Activated T-cell treated with anti-CD3 and anti-CD28 coated beads, Interleukin-2, amount 50 U/mL, for 4 hours (primary cell): ENCODE measurements around the gene URM1. TPM values are rescaled to one million over a fixed set of nuclear protein-coding genes. Genes with fewer than 3 reads are reported as not detected.
A peak's percentile ranks its signal among the peaks of the same experiment; 100 is the strongest.
"Not testable (repeated sequence)": the region's sequence is repeated elsewhere in the genome, so short reads cannot be mapped to it uniquely, and the experiment has no call there.

Source experiments
- ATAC-seq, 2 donors: fragments of 200-7000 bp; cut with Tn5 transposase; one replicate each; pipeline ENCODE4 v1.10.0; 2021
- DNase-seq: peaks from one replicate; pipeline ENCODE4 v3.0.0-alpha.2; 2020
- H3K27me3 Mint-ChIP-seq: one replicate; pipeline ENCODE4 v1.8.0; 2021; ENCODE audit warnings: low read depth, mixed read lengths
- H3K36me3 Mint-ChIP-seq: one replicate; pipeline ENCODE4 v1.8.0; 2022; ENCODE audit warnings: mixed read lengths; ENCODE audit not compliant: insufficient read depth
- H3K4me1 Mint-ChIP-seq: one replicate; pipeline ENCODE4 v1.8.0; 2021; ENCODE audit warnings: low read depth, mixed read lengths
- H3K4me3 Mint-ChIP-seq: one replicate; pipeline ENCODE4 v1.8.0; 2021; ENCODE audit warnings: mild to moderate bottlenecking, moderate library complexity, mixed read lengths
- H3K9me3 Mint-ChIP-seq: one replicate; pipeline ENCODE4 v1.8.0; 2021; ENCODE audit warnings: mixed read lengths
- total RNA-seq, 3 donors: library from RNA; stranded (reverse); gene quantifications; one replicate each; pipeline ENCODE4 v1.2.1, GENCODE V29; 2021

Gene URM1
- total RNA-seq, 3 donors from 2014 or later: 93.3 to 106 (median 104) TPM

DNA sequence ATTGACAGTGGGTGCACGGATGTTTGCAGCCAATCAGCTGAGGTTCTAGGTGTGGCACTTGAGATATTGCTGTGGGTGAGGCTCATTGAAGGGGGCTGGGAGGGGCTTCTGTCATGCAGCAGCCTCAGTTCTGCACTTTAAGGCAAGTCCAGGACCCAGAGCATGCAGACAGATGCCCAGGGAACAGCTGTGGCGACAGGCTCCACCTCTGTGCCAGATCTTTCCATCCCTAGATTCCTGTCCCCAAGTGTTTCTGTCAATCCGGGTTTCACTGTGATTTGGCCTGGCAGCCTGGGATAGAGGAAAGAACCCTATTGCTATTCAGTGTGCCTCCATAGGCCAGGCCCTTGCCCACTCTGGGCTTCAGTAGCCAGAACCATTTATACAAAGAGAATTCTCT lies 28.7 kb downstream of the URM1 start:
- no peaks in the 10 kb centered on the region for H3K27me3 Mint-ChIP-seq
- no peak for DNase-seq
- no peaks in the 10 kb centered on the region for H3K36me3 Mint-ChIP-seq
- H3K9me3 Mint-ChIP-seq: no peaks in the 10 kb centered on the region
- no peak for ATAC-seq
- no peak overlapping the region for H3K4me3 Mint-ChIP-seq
- H3K4me1 Mint-ChIP-seq: no peaks in the 10 kb centered on the region

DNA sequence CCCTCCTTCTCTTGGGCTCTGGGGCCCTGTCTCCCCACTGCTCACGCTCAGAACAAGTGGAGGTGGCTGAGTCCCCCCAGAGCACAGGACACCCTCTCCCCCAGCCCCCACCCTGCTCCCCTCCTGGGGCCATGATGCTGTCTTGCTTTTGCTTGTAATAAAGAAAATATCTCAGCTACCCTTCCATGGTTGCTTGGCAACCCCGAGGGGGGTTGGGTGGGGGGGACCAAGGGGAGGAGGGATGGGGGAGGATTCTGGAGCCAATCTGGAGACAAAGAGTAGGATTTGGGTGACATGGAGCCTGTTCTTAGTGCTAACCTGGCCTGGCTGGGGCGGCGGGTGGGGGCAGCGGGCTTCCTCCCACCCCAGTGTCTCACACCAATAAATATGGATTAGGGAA lies 33.4 kb downstream of the URM1 start:
- DNase-seq (no peak), ATAC-seq (no peak)
- no peak overlapping the region for H3K4me3 Mint-ChIP-seq
- peaks cover 20% of the 10 kb centered on the region for H3K27me3 Mint-ChIP-seq
- no peaks in the 10 kb centered on the region for H3K36me3 Mint-ChIP-seq
- H3K4me1 Mint-ChIP-seq: no peaks in the 10 kb centered on the region
- no peaks in the 10 kb centered on the region for H3K9me3 Mint-ChIP-seq

DNA sequence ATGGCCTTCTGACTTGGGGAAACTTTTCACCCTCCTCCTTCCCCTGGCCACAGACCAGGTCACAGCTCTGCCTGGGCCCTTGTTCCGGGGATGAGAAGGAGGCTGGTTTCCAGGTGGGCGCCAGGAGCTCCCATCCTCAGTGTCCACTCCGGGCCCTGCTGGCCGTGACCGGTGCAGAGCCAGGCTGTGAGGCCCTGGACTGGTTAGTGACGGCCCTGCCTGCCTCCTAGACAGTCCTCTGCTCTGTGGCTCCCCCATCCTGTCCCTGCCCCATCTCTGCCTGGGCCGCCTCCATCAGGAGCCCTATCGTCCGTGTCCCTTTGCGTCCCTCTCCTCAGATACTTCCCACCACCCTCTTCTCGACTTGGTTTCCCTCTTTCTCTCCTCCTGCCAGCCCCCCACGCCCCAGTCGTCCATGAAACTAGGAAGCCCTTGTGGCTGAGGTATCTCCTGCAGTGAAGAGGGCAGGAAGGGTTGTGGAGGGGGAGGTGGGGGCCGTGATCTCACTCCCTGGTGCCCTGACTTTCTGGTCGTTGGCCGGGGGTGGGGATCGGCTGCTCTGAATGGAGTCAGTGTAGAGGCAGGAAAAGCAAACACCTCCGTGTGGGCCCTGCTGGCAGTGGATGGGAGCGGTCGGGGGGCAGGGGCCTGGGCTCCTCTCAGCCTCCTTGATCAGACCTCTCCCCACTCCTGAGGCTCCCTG lies 34.1 kb downstream of the URM1 start:
- Mint-ChIP-seq H3K9me3 (no peaks in the 10 kb centered on the region), H3K36me3 (no peaks in the 10 kb centered on the region), H3K27me3 (peaks cover 27% of the 10 kb centered on the region), H3K4me1 (no peaks in the 10 kb centered on the region), H3K4me3 (no peak overlapping the region)
- ATAC-seq: no peak
- no peak for DNase-seq

DNA sequence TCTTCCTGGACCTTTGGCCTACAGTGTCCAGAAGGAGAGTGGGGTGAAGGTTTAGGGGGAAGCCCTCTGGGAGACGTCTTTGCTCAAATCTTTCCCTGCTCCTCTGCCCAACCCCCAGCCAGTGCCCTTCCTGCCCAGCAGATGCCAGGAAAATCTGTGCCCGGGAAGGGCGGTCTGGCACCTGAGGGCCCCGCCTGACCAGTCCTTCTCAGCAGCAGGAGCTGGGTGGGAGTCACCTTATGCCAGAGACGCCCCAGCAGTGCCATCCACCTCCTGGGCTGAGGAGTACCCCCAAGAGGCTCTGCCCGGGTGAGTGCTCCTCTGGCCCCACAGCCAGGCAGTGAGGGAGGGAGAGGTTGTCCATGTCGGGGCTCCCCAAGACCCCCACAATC lies 34.6 kb downstream of the URM1 start:
- DNase-seq (no peak), ATAC-seq (no peak)
- Mint-ChIP-seq H3K27me3 (peaks cover 29% of the 10 kb centered on the region), H3K4me1 (no peaks in the 10 kb centered on the region), H3K36me3 (no peaks in the 10 kb centered on the region), H3K9me3 (no peaks in the 10 kb centered on the region), H3K4me3 (no peak overlapping the region)

DNA sequence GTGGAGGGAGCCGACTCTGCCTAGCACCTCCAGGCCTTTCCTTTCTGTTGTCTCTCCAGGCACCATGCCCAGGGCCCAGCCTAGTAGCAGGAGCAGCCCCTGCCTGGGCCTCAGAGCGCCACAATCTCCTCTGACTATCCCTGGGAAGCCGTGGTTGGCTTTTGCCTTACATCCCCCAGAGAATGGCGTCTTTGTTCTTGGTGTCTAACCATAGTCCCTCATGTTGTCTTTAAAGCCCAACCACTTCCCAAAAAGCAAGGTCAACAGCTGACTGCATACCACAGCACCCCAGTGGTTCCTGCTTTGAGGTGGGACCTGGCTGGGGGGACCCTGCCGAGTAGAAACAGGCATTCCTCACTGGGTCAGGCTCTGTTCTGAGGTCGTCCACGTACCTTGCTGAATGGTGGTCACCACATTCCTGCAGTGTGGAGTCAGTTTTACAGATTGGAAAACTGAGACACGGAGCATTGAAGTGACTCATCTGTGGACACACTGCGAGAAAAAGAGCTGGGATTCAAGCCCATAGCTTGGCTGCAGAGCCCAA lies 35.7 kb downstream of the URM1 start:
- Mint-ChIP-seq H3K36me3 (no peaks in the 10 kb centered on the region), H3K4me1 (no peaks in the 10 kb centered on the region), H3K27me3 (peaks cover 38% of the 10 kb centered on the region), H3K9me3 (no peaks in the 10 kb centered on the region), H3K4me3 (no peak overlapping the region)
- ATAC-seq (no peak), DNase-seq (no peak)

DNA sequence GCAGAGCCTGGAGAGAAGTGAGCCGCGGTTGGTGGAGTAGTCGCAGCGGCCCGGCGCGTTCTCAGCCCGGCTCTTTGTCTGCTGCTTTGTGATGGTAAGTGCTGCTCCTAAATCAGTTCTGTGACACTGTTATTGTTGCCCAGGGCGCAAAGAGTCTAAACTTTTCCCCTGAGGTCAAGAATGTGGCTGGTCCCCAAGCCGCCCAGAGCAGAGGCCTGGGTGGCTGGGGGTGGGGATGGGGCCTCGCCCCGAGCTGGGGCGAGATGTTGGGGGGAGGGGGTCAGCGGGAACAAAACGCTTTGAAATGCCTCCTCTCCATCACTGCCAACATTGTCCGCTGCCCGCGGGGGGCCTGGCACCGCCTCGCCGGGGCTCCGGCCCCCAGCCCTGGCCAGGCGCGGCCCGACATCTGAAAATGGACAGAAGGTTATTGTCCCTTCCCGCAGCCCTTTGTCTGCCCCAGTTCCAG lies 37.8 kb downstream of the URM1 start:
- Mint-ChIP-seq H3K27me3 (peaks cover 46% of the 10 kb centered on the region), H3K4me3 (no peak overlapping the region), H3K9me3 (no peaks in the 10 kb centered on the region), H3K4me1 (no peaks in the 10 kb centered on the region), H3K36me3 (no peaks in the 10 kb centered on the region)
- ATAC-seq (no peak), DNase-seq (no peak)

DNA sequence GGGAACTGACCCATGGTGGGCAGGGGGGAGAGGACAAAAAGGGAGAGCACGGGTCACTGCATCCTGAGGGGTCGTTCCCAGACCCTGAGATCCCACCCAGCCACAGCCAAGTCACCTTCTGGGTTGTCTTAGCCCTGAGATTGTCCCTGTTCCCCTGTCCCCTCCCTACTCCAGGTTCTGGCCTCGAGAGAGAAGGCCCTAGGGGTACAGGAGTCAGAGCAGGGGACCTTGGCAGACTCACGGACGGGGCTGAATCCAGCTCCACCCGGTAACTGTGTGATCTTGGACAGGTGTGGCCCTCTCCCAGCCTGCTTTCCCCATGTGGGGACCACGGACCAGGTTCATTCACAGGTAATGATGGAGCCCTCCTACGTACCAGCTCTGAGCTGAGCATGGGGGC lies 38.3 kb downstream of the URM1 start:
- ATAC-seq: no peak
- DNase-seq: no peak
- H3K27me3 Mint-ChIP-seq: peaks cover 51% of the 10 kb centered on the region
- H3K4me1 Mint-ChIP-seq: no peaks in the 10 kb centered on the region
- no peaks in the 10 kb centered on the region for H3K36me3 Mint-ChIP-seq
- no peak overlapping the region for H3K4me3 Mint-ChIP-seq
- H3K9me3 Mint-ChIP-seq: no peaks in the 10 kb centered on the region

DNA sequence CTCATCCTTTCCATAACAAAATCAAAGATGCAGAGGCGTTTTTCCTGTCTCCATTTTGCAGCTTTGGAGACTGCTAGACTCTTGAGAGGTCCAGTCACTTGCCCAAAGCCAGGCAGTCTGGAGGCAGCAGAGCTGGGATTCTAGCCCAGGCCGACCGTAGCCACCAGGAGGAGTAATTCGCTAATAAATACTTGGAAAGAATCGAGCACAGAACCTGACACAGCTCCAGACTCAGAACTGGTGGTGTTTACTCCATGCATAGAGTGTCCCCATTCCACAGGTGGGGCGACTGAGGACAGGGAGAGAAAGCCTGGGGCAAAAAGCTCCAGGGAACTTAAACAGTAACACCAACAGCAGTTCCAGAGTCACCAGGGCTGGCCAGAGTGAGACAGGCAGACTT lies 38.8 kb downstream of the URM1 start:
- DNase-seq (no peak), ATAC-seq (no peak)
- H3K27me3 Mint-ChIP-seq: peaks cover 55% of the 10 kb centered on the region
- no peaks in the 10 kb centered on the region for H3K9me3 Mint-ChIP-seq
- no peaks in the 10 kb centered on the region for H3K4me1 Mint-ChIP-seq
- H3K4me3 Mint-ChIP-seq: no peak overlapping the region
- H3K36me3 Mint-ChIP-seq: no peaks in the 10 kb centered on the region

DNA sequence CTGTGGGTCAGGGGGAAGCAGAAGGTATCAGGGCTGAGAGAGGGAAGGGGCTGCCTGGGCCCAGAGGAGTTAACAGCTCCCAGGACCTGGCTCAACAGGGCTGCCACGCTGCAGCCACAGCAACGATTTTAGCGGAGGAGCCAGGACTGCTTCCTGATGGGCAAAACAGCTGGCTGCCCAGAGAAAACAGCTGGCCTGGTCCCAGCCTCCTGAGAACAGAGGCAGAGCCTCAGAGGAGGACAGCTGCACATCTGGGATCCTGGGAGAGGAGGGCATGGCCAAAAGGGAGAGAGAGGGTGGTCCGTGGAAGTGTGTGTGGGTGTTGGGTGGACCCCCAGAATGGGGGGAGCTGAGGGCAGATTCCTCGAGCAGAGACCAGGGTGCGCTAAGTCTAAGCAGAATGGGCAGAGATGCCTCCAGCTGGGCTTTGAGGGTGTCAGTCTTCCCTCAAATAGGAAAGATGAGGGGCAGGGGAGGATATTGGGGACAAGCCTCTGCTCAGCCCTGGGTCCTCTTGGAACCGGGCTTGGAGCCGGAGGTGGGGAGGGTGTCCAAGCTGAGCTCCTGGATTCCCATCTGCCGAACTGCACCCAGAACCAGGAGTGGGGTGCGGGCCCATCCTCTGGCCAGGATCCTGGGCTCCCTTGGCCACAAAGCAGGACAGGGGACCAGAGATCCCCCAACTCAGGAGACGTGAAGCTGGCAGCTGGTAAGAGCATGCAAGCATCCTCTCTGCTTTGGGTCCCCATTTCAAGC lies 40.4 kb downstream of the URM1 start:
- Mint-ChIP-seq H3K4me1 (no peaks in the 10 kb centered on the region), H3K36me3 (no peaks in the 10 kb centered on the region), H3K27me3 (peaks cover 62% of the 10 kb centered on the region), H3K9me3 (no peaks in the 10 kb centered on the region), H3K4me3 (no peak overlapping the region)
- DNase-seq (no peak), ATAC-seq (no peak)

DNA sequence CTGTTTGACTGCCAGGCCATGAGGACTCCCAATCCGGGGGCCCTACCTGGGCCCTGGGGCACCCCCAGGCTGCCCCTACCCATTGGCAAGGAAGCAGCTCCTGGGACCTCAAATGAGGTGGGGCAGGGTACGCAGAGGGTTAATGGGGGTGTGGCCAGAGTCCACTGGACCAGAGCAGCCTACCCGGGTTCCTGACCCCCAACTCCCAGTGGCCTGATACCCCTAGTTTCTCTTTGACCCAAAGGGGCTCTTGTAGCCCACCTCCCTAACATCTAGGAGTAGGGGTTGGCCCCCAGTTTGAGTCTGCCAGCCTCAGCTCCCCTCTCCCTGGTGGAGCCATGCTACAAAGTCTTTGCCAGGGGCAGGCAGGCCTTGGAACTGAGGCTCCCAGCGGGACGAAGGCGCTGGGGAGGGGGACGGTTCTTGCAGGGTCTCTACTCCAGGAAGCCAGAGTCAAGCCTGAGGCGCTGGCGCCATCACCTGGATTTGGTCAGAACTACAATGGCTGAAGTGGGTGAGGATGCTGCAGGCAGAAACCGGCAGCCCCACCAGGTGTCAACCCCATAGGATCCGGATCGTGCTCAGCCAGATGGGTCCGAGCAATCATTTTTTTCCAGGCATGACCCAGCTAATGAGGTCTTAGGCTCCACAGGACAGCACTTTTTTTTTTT lies 41.1 kb downstream of the URM1 start:
- peak; percentile 50 to 51 for ATAC-seq
- no peaks in the 10 kb centered on the region for H3K36me3 Mint-ChIP-seq
- no peak overlapping the region for H3K4me3 Mint-ChIP-seq
- no peaks in the 10 kb centered on the region for H3K4me1 Mint-ChIP-seq
- peaks cover 60% of the 10 kb centered on the region for H3K27me3 Mint-ChIP-seq
- DNase-seq: peak; percentile 38
- H3K9me3 Mint-ChIP-seq: no peaks in the 10 kb centered on the region

DNA sequence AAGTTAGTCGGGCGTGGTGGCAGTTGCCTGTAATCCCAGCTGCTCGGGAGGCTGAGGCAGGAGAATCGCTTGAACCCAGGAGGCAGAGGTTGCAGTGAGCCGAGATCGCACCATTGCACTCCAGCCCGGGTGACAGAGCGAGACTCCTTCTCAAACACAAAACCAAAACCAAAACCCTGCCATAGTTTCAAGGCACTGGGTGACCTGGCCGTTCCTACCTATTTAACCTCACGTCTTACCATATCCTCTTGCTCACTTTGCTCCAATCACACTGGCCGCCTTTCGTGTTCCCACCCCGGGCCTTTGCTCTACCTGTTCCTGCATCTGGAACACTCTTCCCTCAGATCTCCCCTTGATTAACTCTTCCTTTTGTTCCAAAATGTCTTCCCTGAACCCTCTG lies 42.6 kb downstream of the URM1 start:
- DNase-seq, H3K36me3 Mint-ChIP-seq, H3K9me3 Mint-ChIP-seq, H3K4me3 Mint-ChIP-seq, H3K4me1 Mint-ChIP-seq, ATAC-seq: not testable (repeated sequence)
- peaks cover 57% of the 10 kb centered on the region for H3K27me3 Mint-ChIP-seq

DNA sequence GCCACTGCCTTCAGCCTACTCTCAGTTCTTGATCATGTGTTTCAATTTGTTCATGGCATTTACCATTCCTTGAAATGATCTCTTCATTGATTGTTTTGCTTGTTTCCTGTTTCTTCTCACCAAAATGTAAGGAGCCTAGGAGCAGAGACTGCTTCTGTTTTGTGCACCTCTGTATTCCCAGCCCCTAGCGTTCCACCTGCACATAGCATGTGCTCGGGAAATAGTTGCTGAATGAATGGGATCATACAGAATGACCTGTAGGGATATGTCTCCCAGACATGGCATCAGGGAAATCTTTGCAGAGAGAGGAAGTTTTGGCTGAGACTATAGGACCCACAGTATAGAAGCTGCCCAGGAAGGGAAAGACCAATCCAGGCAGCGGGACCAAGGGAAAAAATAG lies 43.3 kb downstream of the URM1 start:
- Mint-ChIP-seq H3K36me3 (no peaks in the 10 kb centered on the region), H3K27me3 (peaks cover 62% of the 10 kb centered on the region), H3K9me3 (no peaks in the 10 kb centered on the region), H3K4me1 (peaks cover 4% of the 10 kb centered on the region), H3K4me3 (no peak overlapping the region)
- ATAC-seq (no peak), DNase-seq (no peak)

DNA sequence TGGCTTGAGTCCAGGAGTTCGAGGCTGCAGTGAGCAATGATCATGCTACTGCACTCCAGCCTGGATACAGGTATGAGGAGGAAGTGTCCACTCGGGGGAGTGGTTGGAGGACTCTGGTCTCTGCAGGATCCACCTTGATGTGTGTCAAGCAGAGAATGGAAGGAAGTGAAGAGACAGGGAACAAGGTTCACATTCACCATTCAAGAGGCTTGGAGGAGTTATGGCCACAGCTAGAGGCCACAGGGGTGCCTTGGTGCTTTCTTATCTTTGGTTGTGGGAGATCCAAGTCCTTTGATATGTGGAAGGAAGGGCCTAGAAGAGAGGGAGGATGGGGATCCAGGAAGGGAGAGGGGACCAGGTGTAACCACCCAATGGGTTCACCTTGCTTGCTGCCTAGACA lies 44.1 kb downstream of the URM1 start:
- no peak overlapping the region for H3K4me3 Mint-ChIP-seq
- peaks cover 60% of the 10 kb centered on the region for H3K27me3 Mint-ChIP-seq
- ATAC-seq (no peak), DNase-seq (no peak)
- H3K9me3 Mint-ChIP-seq: no peaks in the 10 kb centered on the region
- H3K36me3 Mint-ChIP-seq: no peaks in the 10 kb centered on the region
- peaks cover 9% of the 10 kb centered on the region for H3K4me1 Mint-ChIP-seq

DNA sequence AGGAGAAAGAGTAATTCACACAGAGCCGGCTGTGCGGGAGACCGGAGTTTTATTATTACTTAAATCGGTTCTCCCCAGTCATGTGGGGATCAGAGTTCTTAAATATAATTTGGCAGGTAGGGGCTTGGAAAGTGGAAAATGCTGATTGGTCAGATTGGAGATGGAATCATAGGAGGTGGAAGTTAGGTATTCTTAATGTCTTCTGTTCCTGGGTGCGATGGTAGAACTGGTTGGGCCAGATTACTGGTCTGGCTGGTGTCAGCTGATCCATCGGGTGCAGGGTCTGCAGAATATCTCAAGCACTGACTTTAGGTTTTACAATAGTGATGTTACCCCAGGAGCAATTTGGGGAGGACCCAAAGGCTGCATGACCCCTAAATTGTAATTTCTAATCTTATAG lies 44.8 kb downstream of the URM1 start:
- ATAC-seq (no peak), DNase-seq (no peak)
- peaks cover 56% of the 10 kb centered on the region for H3K27me3 Mint-ChIP-seq
- no peaks in the 10 kb centered on the region for H3K9me3 Mint-ChIP-seq
- H3K4me3 Mint-ChIP-seq: no peak overlapping the region
- no peaks in the 10 kb centered on the region for H3K36me3 Mint-ChIP-seq
- H3K4me1 Mint-ChIP-seq: peaks cover 9% of the 10 kb centered on the region
